ENCODE measurements around the gene TCF4. TPM values are rescaled to one million over a fixed set of nuclear protein-coding genes. Genes with fewer than 3 reads are reported as not detected.
A peak's percentile ranks its signal among the peaks of the same experiment; 100 is the strongest.

Gene TCF4
- total RNA-seq, 1 donor from 2014 or later: 7.2 TPM

DNA sequence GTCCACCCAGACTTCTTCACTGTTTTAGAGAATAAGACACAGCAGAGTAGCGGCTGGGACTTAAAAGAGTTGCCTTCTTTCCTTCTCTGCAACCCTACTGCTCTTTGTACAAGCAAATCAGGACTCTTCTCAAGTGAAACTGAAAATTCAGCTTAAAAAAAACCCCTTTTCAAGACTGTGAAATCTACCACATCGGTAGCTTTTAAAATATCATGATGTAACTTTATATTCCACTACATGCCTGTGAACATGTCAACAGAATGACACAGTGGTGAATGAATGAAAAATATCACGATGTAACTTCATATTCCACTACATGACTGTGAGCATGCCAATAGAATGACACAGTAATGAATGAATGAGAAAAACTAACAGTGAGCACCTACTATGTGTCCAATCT is 53.4 kb downstream of the TCF4 start:
- no peak for DNase-seq (ENCODE audit: low read depth)
- no peak for TF ChIP-seq CTCF (conservative IDR thresholded peaks at IDR 0.05; ENCODE audit: low read depth, low read length)
- no peak overlapping the region for H3K4me3 ChIP-seq (ENCODE audit: low read depth, low read length)

GRCh38 chr18:55530166-55530565 is 57.8 kb downstream of the TCF4 start:
- no peak overlapping the region for H3K4me3 ChIP-seq (ENCODE audit: low read depth, low read length)
- DNase-seq (ENCODE audit: low read depth): no peak
- no peak for TF ChIP-seq CTCF (conservative IDR thresholded peaks at IDR 0.05; ENCODE audit: low read depth, low read length)

- no peak overlapping the region for H3K4me3 ChIP-seq (ENCODE audit: low read depth, low read length)
- TF ChIP-seq CTCF (conservative IDR thresholded peaks at IDR 0.05; ENCODE audit: low read depth, low read length): no peak
- no peak for DNase-seq (ENCODE audit: low read depth)
Observed at GRCh38 chr18:55529581-55529980, 58.4 kb downstream of the TCF4 start.

DNA sequence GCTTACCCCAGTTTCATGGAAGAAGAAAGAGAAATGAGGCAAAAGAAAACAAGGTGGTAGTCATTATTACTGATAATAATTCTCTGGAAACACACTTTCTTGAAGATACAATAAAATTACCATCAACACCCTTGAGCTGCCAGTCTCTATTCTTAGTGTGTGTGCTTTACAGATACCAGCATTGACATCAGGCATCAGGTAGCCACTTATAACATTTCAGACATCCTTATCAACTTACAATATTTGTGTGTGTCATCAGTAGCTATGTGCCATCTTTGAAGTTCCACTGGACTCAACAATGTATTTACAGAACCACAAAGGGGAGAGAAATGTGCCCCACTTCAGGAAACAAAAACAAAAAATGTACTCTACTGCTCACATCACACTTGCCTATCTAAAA is 62.1 kb downstream of the TCF4 start:
- DNase-seq (ENCODE audit: low read depth): no peak

GRCh38 chr18:55524353-55525073 is 63.5 kb downstream of the TCF4 start:
- no peak for DNase-seq (ENCODE audit: low read depth)
- TF ChIP-seq CTCF (conservative IDR thresholded peaks at IDR 0.05; ENCODE audit: low read depth, low read length): no peak
- H3K4me3 ChIP-seq (ENCODE audit: low read depth, low read length): no peak overlapping the region

More for the DNA sequence above, 62.1 kb downstream of the TCF4 start:
- no peak overlapping the region for H3K4me3 ChIP-seq (ENCODE audit: low read depth, low read length)
- no peak for TF ChIP-seq CTCF (conservative IDR thresholded peaks at IDR 0.05; ENCODE audit: low read depth, low read length)

DNA sequence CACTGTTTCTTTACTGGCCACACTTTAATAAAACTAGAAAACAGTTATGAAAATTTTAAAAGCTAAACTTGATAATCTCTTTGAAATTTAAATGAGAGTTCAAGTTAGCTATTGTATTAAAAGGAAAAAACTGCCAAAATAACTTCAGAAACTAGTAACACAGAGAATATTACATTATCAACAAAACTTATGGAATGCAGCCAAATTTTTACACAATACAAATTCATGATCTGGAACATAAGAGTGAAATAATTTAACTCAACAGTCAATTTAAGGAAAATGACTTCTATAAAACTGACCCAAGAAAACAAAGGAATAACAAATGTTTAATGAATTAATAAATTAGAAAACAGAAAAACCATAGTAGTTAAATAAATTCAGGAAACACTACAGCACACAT is 65.0 kb downstream of the TCF4 start:
- TF ChIP-seq CTCF (conservative IDR thresholded peaks at IDR 0.05; ENCODE audit: low read depth, low read length): no peak
- no peak overlapping the region for H3K4me3 ChIP-seq (ENCODE audit: low read depth, low read length)
- DNase-seq (ENCODE audit: low read depth): no peak

- TF ChIP-seq CTCF (conservative IDR thresholded peaks at IDR 0.05; ENCODE audit: low read depth, low read length): peak; percentile 60
- DNase-seq (ENCODE audit: low read depth): no peak
- H3K4me3 ChIP-seq (ENCODE audit: low read depth, low read length): no peak overlapping the region
Observed at GRCh38 chr18:55522011-55522410, 66.0 kb downstream of the TCF4 start.

All from epithelial cell of proximal tubule (primary cell).